Measurements from ENCODE around the gene GARNL3.

GARNL3 gene

GRCh38 chr9:127255692-127256091, 8.9 kb upstream of the GARNL3 start:
- no peak overlapping the region for H3K4me3 ChIP-seq (ENCODE audit: insufficient read depth, low read depth, low read length, poor library complexity, severe bottlenecking)
- H3K36me3 ChIP-seq (ENCODE audit: control insufficient read depth, insufficient read depth, low read length): no peaks in the 10 kb centered on the region
- no peak overlapping the region for H3K27ac ChIP-seq (ENCODE audit: insufficient read depth, low read length, poor library complexity, severe bottlenecking)
- DNase-seq: no peak
- no peaks in the 10 kb centered on the region for H3K4me1 ChIP-seq (ENCODE audit: control insufficient read depth, insufficient read depth, low read length, poor library complexity, severe bottlenecking)
- no peaks in the 10 kb centered on the region for H3K9me3 ChIP-seq (ENCODE audit: control insufficient read depth, low read length)
- H3K27me3 ChIP-seq (replicated peaks; ENCODE audit: control insufficient read depth, insufficient read depth, low read length, poor library complexity, severe bottlenecking): no peaks in the 10 kb centered on the region

DNA sequence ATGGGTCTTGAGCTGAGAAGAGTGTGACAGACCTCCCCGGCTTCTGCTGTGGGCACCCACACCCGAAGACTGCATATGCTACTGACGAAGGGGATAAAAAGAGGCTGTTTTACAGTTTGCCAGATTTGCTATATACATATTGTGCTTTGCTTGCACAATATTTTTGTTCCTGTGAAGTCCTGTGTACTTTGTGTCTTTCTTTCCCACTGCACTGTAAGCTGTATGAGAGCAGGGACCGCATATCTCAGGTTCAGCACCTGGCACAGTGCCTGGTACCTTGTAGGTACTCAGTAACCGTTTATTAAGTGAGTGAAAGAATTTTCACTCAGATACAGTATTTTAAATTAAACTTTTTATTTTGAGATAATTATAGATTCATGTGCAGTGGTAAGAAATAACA, 8.2 kb upstream of the GARNL3 start:
- no peaks in the 10 kb centered on the region for H3K27me3 ChIP-seq (replicated peaks; ENCODE audit: control insufficient read depth, insufficient read depth, low read length, poor library complexity, severe bottlenecking)
- H3K36me3 ChIP-seq (ENCODE audit: control insufficient read depth, insufficient read depth, low read length): no peaks in the 10 kb centered on the region
- no peak overlapping the region for H3K4me3 ChIP-seq (ENCODE audit: insufficient read depth, low read depth, low read length, poor library complexity, severe bottlenecking)
- H3K4me1 ChIP-seq (ENCODE audit: control insufficient read depth, insufficient read depth, low read length, poor library complexity, severe bottlenecking): no peaks in the 10 kb centered on the region
- H3K27ac ChIP-seq (ENCODE audit: insufficient read depth, low read length, poor library complexity, severe bottlenecking): no peak overlapping the region
- no peaks in the 10 kb centered on the region for H3K9me3 ChIP-seq (ENCODE audit: control insufficient read depth, low read length)
- no peak for DNase-seq

- no peaks in the 10 kb centered on the region for H3K9me3 ChIP-seq (ENCODE audit: control insufficient read depth, low read length)
- no peaks in the 10 kb centered on the region for H3K27me3 ChIP-seq (replicated peaks; ENCODE audit: control insufficient read depth, insufficient read depth, low read length, poor library complexity, severe bottlenecking)
- no peak for DNase-seq
- no peaks in the 10 kb centered on the region for H3K36me3 ChIP-seq (ENCODE audit: control insufficient read depth, insufficient read depth, low read length)
- H3K27ac ChIP-seq (ENCODE audit: insufficient read depth, low read length, poor library complexity, severe bottlenecking): no peak overlapping the region
- H3K4me1 ChIP-seq (ENCODE audit: control insufficient read depth, insufficient read depth, low read length, poor library complexity, severe bottlenecking): no peaks in the 10 kb centered on the region
- no peak overlapping the region for H3K4me3 ChIP-seq (ENCODE audit: insufficient read depth, low read depth, low read length, poor library complexity, severe bottlenecking)
Measured at GRCh38 chr9:127258606-127259471, 5.7 kb upstream of the GARNL3 start.

GRCh38 chr9:127262602-127263001, 2.0 kb upstream of the GARNL3 start:
- Histone ChIP-seq H3K27me3 (replicated peaks; ENCODE audit: control insufficient read depth, insufficient read depth, low read length, poor library complexity, severe bottlenecking) (no peaks in the 10 kb centered on the region), H3K4me3 (ENCODE audit: insufficient read depth, low read depth, low read length, poor library complexity, severe bottlenecking) (no peak overlapping the region), H3K4me1 (ENCODE audit: control insufficient read depth, insufficient read depth, low read length, poor library complexity, severe bottlenecking) (no peaks in the 10 kb centered on the region), H3K36me3 (ENCODE audit: control insufficient read depth, insufficient read depth, low read length) (no peaks in the 10 kb centered on the region), H3K27ac (ENCODE audit: insufficient read depth, low read length, poor library complexity, severe bottlenecking) (no peak overlapping the region), H3K9me3 (ENCODE audit: control insufficient read depth, low read length) (no peaks in the 10 kb centered on the region)
- no peak for DNase-seq

DNA sequence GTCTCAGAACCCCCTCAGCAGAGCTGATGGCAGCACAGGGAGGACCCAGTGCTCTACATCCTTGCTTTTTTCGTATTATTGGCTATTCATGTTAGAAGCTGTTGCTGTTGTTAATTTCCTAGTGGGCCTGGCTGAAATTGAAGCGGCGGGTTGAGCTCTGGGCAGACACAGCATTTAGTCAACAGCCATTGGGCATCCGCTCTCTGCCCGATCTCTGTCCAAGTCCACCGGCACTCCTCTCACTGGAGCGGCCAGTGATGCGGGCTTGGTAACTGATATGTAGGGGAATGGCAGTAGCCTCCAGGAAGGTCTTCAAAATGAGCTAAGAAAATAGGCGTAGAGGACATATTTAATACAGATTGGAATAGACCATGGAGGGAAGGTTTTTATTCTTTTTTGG, 1.3 kb upstream of the GARNL3 start:
- Histone ChIP-seq H3K27me3 (replicated peaks; ENCODE audit: control insufficient read depth, insufficient read depth, low read length, poor library complexity, severe bottlenecking) (no peaks in the 10 kb centered on the region), H3K4me3 (ENCODE audit: insufficient read depth, low read depth, low read length, poor library complexity, severe bottlenecking) (no peak overlapping the region), H3K27ac (ENCODE audit: insufficient read depth, low read length, poor library complexity, severe bottlenecking) (no peak overlapping the region), H3K36me3 (ENCODE audit: control insufficient read depth, insufficient read depth, low read length) (no peaks in the 10 kb centered on the region), H3K9me3 (ENCODE audit: control insufficient read depth, low read length) (no peaks in the 10 kb centered on the region), H3K4me1 (ENCODE audit: control insufficient read depth, insufficient read depth, low read length, poor library complexity, severe bottlenecking) (no peaks in the 10 kb centered on the region)
- DNase-seq: no peak

GRCh38 chr9:127263664-127264063, 910 bp upstream of the GARNL3 start:
- DNase-seq: no peak
- Histone ChIP-seq H3K9me3 (ENCODE audit: control insufficient read depth, low read length) (no peaks in the 10 kb centered on the region), H3K27ac (ENCODE audit: insufficient read depth, low read length, poor library complexity, severe bottlenecking) (no peak overlapping the region), H3K27me3 (replicated peaks; ENCODE audit: control insufficient read depth, insufficient read depth, low read length, poor library complexity, severe bottlenecking) (no peaks in the 10 kb centered on the region), H3K4me1 (ENCODE audit: control insufficient read depth, insufficient read depth, low read length, poor library complexity, severe bottlenecking) (no peaks in the 10 kb centered on the region), H3K4me3 (ENCODE audit: insufficient read depth, low read depth, low read length, poor library complexity, severe bottlenecking) (no peak overlapping the region), H3K36me3 (ENCODE audit: control insufficient read depth, insufficient read depth, low read length) (no peaks in the 10 kb centered on the region)

DNA sequence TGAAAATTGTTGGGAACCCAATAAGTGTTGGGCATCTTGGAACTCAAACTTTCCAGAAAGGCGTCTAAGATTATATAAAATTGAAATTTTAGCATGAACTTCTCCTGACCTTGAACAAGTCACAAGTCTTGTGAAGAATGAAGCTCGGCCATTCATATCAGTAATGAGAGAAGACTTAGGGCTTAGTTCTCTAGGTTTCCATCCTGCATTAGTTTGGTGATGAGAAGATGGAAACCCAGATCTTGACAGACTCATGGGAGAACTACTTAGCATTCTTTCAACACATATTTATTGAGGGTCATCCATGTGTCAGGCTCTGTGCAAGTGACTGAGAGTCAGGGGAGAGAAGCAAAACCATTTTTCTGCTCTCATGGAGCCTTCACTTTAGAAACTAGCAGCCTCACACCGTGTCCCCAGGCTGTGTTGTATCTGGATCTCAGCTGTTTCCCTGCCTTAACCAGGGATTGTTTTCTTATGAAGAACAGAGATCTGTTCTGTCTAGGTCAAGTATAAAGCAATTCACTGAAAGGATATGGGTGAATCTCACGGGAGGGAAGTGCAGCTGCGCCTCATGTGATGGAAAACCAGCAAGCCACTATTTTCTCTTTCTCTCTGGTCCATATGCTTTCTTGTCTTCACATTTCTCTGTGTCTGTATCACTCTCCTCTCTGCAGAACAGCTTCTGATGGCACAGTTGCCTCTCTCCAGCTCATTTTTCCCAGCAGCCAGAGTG, 3.4 kb downstream of the GARNL3 start:
- Histone ChIP-seq H3K27me3 (replicated peaks; ENCODE audit: control insufficient read depth, insufficient read depth, low read length, poor library complexity, severe bottlenecking) (no peaks in the 10 kb centered on the region), H3K4me1 (ENCODE audit: control insufficient read depth, insufficient read depth, low read length, poor library complexity, severe bottlenecking) (no peaks in the 10 kb centered on the region), H3K9me3 (ENCODE audit: control insufficient read depth, low read length) (no peaks in the 10 kb centered on the region), H3K4me3 (ENCODE audit: insufficient read depth, low read depth, low read length, poor library complexity, severe bottlenecking) (no peak overlapping the region), H3K27ac (ENCODE audit: insufficient read depth, low read length, poor library complexity, severe bottlenecking) (no peak overlapping the region), H3K36me3 (ENCODE audit: control insufficient read depth, insufficient read depth, low read length) (no peaks in the 10 kb centered on the region)
- DNase-seq: no peak

DNA sequence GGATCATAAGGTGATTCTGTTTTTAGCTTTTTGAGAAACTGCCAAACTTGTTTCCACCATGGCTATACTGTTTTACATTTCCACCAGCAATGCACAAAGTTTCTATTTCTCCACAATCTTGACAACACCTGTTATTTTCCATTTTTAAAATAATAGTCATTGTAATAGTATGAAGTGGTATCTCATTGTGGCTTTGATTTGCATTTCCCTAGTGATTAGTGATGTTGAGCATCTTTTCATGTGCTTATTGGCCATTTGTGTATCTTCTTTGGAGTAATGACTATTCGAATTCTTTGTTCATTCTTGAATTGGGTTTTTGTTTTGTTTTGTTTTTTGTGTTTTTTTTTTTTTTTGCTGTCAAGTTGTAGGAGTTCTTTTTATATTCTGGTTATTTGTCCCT, 4.9 kb downstream of the GARNL3 start:
- Histone ChIP-seq H3K4me1 (ENCODE audit: control insufficient read depth, insufficient read depth, low read length, poor library complexity, severe bottlenecking) (no peaks in the 10 kb centered on the region), H3K9me3 (ENCODE audit: control insufficient read depth, low read length) (no peaks in the 10 kb centered on the region), H3K27me3 (replicated peaks; ENCODE audit: control insufficient read depth, insufficient read depth, low read length, poor library complexity, severe bottlenecking) (no peaks in the 10 kb centered on the region), H3K27ac (ENCODE audit: insufficient read depth, low read length, poor library complexity, severe bottlenecking) (no peak overlapping the region), H3K4me3 (ENCODE audit: insufficient read depth, low read depth, low read length, poor library complexity, severe bottlenecking) (no peak overlapping the region), H3K36me3 (ENCODE audit: control insufficient read depth, insufficient read depth, low read length) (no peaks in the 10 kb centered on the region)
- DNase-seq: no peak

GRCh38 chr9:127273326-127273725, 8.8 kb downstream of the GARNL3 start:
- H3K4me1 ChIP-seq (ENCODE audit: control insufficient read depth, insufficient read depth, low read length, poor library complexity, severe bottlenecking): no peaks in the 10 kb centered on the region
- no peak overlapping the region for H3K27ac ChIP-seq (ENCODE audit: insufficient read depth, low read length, poor library complexity, severe bottlenecking)
- no peak overlapping the region for H3K4me3 ChIP-seq (ENCODE audit: insufficient read depth, low read depth, low read length, poor library complexity, severe bottlenecking)
- no peaks in the 10 kb centered on the region for H3K9me3 ChIP-seq (ENCODE audit: control insufficient read depth, low read length)
- H3K36me3 ChIP-seq (ENCODE audit: control insufficient read depth, insufficient read depth, low read length): no peaks in the 10 kb centered on the region
- DNase-seq: no peak
- H3K27me3 ChIP-seq (replicated peaks; ENCODE audit: control insufficient read depth, insufficient read depth, low read length, poor library complexity, severe bottlenecking): no peaks in the 10 kb centered on the region

DNA sequence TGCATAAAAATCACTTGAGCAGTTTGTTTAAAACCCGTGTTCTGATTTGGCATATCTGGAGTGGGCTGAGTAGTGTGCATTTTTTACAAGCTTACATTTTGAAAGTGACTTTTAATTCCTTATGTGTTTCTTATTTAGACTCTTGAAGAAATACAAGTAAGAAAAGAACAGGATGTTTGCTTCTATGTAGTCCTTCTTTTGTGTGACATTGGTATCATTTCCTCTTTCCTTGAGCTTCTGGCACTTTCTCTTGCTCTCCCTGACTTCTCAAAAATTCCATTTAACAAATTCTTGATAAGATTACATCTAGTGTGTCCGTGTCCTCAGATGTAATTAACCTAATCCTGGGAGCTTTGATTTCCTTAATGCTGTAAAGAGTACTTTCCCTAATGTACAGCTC, 12.5 kb downstream of the GARNL3 start:
- Histone ChIP-seq H3K27me3 (replicated peaks; ENCODE audit: control insufficient read depth, insufficient read depth, low read length, poor library complexity, severe bottlenecking) (no peaks in the 10 kb centered on the region), H3K27ac (ENCODE audit: insufficient read depth, low read length, poor library complexity, severe bottlenecking) (no peak overlapping the region), H3K36me3 (ENCODE audit: control insufficient read depth, insufficient read depth, low read length) (no peaks in the 10 kb centered on the region), H3K4me3 (ENCODE audit: insufficient read depth, low read depth, low read length, poor library complexity, severe bottlenecking) (no peak overlapping the region), H3K4me1 (ENCODE audit: control insufficient read depth, insufficient read depth, low read length, poor library complexity, severe bottlenecking) (no peaks in the 10 kb centered on the region), H3K9me3 (ENCODE audit: control insufficient read depth, low read length) (no peaks in the 10 kb centered on the region)
- DNase-seq: no peak
